Measurements from ENCODE around the gene MOB3C. TPM values are rescaled to one million over a fixed set of nuclear protein-coding genes. Genes with fewer than 3 reads are reported as not detected.

MOB3C gene
- polyA plus RNA-seq, 1 donor from 2014 or later = 0.41 TPM

DNA sequence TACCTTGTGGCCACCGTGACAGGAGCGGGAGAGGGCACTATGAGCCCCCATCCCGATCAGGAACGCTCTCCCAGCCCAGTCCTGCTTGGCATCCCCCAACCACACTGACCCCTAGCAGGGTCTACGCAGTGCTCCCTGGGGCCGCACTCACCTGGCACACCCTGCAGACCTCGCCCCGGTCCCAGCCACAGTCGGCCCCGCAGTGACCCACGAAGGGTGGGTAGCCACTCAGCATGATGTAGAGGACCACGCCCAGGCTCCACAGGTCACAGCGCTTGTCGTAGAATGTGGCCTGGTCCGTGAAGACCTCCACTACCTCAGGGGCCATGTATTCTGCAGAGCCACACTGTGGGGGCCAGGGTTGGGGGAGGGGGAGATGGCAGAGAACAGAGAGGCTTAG lies 54.1 kb downstream of the MOB3C start:
- H3K9me3 ChIP-seq (ENCODE audit: low read length) = peaks cover 6% of the 10 kb centered on the region
- no peaks in the 10 kb centered on the region for H3K79me2 ChIP-seq (replicated peaks; ENCODE audit: insufficient read depth, low read length)
- no peaks in the 10 kb centered on the region for H3K9me2 ChIP-seq (ENCODE audit: insufficient read depth, low read length)
- H3K9ac ChIP-seq (ENCODE audit: low read length) = no peak overlapping the region
- no peak overlapping the region for H3K4me2 ChIP-seq (ENCODE audit: low read length)
- H3K27ac ChIP-seq (ENCODE audit: low read length) = no peak overlapping the region
- H4K20me1 ChIP-seq (ENCODE audit: insufficient read depth) = no peaks in the 10 kb centered on the region
- peaks cover 5% of the 10 kb centered on the region for H3K36me3 ChIP-seq (ENCODE audit: insufficient read depth, low read length)
- H3F3A ChIP-seq (ENCODE audit: insufficient read depth, low read length, poor library complexity, severe bottlenecking) = no peaks in the 10 kb centered on the region
- no peaks in the 10 kb centered on the region for H3K27me3 ChIP-seq (ENCODE audit: insufficient read depth, low read depth, low read length)
- H3K4me3 ChIP-seq (ENCODE audit: low read length) = no peak overlapping the region
- TF ChIP-seq EZH2 (IDR thresholded peaks at IDR 0.05; ENCODE audit: borderline replicate concordance, insufficient read depth, low read length, poor library complexity, severe bottlenecking) (no peak), MXI1 (conservative IDR thresholded peaks at IDR 0.05; ENCODE audit: poor library complexity, severe bottlenecking) (no peak), POLR2AphosphoS5 (IDR thresholded peaks at IDR 0.05) (no peak), RAD21 (conservative IDR thresholded peaks at IDR 0.05) (no peak), TAF1 (IDR thresholded peaks at IDR 0.05; ENCODE audit: low read depth) (no peak), SMC3 (conservative IDR thresholded peaks at IDR 0.05; ENCODE audit: poor library complexity) (no peak), EP300 (conservative IDR thresholded peaks at IDR 0.05; ENCODE audit: poor library complexity, severe bottlenecking) (no peak)
- TF ChIP-seq, protein P1, sequence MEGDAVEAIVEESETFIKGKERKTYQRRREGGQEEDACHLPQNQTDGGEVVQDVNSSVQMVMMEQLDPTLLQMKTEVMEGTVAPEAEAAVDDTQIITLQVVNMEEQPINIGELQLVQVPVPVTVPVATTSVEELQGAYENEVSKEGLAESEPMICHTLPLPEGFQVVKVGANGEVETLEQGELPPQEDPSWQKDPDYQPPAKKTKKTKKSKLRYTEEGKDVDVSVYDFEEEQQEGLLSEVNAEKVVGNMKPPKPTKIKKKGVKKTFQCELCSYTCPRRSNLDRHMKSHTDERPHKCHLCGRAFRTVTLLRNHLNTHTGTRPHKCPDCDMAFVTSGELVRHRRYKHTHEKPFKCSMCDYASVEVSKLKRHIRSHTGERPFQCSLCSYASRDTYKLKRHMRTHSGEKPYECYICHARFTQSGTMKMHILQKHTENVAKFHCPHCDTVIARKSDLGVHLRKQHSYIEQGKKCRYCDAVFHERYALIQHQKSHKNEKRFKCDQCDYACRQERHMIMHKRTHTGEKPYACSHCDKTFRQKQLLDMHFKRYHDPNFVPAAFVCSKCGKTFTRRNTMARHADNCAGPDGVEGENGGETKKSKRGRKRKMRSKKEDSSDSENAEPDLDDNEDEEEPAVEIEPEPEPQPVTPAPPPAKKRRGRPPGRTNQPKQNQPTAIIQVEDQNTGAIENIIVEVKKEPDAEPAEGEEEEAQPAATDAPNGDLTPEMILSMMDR (IDR thresholded peaks at IDR 0.05; ENCODE audit: poor library complexity, severe bottlenecking) = no peak
- TF ChIP-seq, protein P2, sequence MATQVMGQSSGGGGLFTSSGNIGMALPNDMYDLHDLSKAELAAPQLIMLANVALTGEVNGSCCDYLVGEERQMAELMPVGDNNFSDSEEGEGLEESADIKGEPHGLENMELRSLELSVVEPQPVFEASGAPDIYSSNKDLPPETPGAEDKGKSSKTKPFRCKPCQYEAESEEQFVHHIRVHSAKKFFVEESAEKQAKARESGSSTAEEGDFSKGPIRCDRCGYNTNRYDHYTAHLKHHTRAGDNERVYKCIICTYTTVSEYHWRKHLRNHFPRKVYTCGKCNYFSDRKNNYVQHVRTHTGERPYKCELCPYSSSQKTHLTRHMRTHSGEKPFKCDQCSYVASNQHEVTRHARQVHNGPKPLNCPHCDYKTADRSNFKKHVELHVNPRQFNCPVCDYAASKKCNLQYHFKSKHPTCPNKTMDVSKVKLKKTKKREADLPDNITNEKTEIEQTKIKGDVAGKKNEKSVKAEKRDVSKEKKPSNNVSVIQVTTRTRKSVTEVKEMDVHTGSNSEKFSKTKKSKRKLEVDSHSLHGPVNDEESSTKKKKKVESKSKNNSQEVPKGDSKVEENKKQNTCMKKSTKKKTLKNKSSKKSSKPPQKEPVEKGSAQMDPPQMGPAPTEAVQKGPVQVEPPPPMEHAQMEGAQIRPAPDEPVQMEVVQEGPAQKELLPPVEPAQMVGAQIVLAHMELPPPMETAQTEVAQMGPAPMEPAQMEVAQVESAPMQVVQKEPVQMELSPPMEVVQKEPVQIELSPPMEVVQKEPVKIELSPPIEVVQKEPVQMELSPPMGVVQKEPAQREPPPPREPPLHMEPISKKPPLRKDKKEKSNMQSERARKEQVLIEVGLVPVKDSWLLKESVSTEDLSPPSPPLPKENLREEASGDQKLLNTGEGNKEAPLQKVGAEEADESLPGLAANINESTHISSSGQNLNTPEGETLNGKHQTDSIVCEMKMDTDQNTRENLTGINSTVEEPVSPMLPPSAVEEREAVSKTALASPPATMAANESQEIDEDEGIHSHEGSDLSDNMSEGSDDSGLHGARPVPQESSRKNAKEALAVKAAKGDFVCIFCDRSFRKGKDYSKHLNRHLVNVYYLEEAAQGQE (IDR thresholded peaks at IDR 0.05; ENCODE audit: borderline replicate concordance) = no peak
- H2AFZ ChIP-seq (ENCODE audit: low read depth, low read length) = no peak overlapping the region

DNA sequence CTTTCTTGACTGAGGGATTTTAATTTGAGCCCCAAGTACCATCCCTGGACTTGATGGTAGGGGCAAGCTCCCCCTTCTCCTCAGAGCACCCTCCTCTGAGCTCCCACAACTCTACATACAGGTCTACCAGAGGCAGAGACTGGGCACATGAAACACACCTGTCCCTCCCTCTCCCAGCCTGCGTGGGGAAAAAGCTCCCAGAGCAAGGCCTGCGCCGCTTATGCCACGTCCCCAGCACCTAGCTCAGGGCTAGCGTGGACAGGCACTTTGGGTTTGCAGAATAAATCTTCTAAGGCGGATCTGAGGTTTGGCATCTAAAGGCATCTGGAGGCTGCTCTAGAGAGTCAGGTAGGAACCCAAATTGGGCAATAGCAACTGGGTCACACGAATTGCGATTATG lies 57.6 kb downstream of the MOB3C start:
- Histone ChIP-seq H2AFZ (ENCODE audit: low read depth, low read length) (peak overlapping the region; percentile 65), H4K20me1 (ENCODE audit: insufficient read depth) (no peaks in the 10 kb centered on the region), H3K9ac (ENCODE audit: low read length) (peak overlapping the region; percentile 68), H3K4me2 (ENCODE audit: low read length) (no peak overlapping the region), H3F3A (ENCODE audit: insufficient read depth, low read length, poor library complexity, severe bottlenecking) (no peaks in the 10 kb centered on the region), H3K9me2 (ENCODE audit: insufficient read depth, low read length) (no peaks in the 10 kb centered on the region), H3K27ac (ENCODE audit: low read length) (peak overlapping the region; percentile 94), H3K27me3 (ENCODE audit: insufficient read depth, low read depth, low read length) (no peaks in the 10 kb centered on the region), H3K4me3 (ENCODE audit: low read length) (peak overlapping the region; percentile 43), H3K79me2 (replicated peaks; ENCODE audit: insufficient read depth, low read length) (no peaks in the 10 kb centered on the region), H3K36me3 (ENCODE audit: insufficient read depth, low read length) (no peaks in the 10 kb centered on the region), H3K9me3 (ENCODE audit: low read length) (no peaks in the 10 kb centered on the region)
- TF ChIP-seq POLR2AphosphoS5 (IDR thresholded peaks at IDR 0.05) (no peak), MXI1 (conservative IDR thresholded peaks at IDR 0.05; ENCODE audit: poor library complexity, severe bottlenecking) (no peak), TAF1 (IDR thresholded peaks at IDR 0.05; ENCODE audit: low read depth) (no peak), RAD21 (conservative IDR thresholded peaks at IDR 0.05) (no peak), SMC3 (conservative IDR thresholded peaks at IDR 0.05; ENCODE audit: poor library complexity) (no peak), EZH2 (IDR thresholded peaks at IDR 0.05; ENCODE audit: borderline replicate concordance, insufficient read depth, low read length, poor library complexity, severe bottlenecking) (no peak), EP300 (conservative IDR thresholded peaks at IDR 0.05; ENCODE audit: poor library complexity, severe bottlenecking) (no peak)
- TF ChIP-seq, protein P2 (IDR thresholded peaks at IDR 0.05; ENCODE audit: borderline replicate concordance) = no peak
- TF ChIP-seq, protein P1 (IDR thresholded peaks at IDR 0.05; ENCODE audit: poor library complexity, severe bottlenecking) = no peak

Data from neural cell (in vitro differentiated cells).